H1 (cell line): Measurements from ENCODE around the gene KSR2. TPM values are rescaled to one million over a fixed set of nuclear protein-coding genes. Genes with fewer than 3 reads are reported as not detected.

ENCODE experiments used
- CTCF ChIA-PET: fragments of 300-600 bp; sonication (Branson Sonifier 250); formaldehyde crosslinking; loops from one replicate; lab custom pipeline; 2021; ENCODE audit not compliant: partially characterized antibody; lab: Charles Lee
- POLR2A ChIA-PET: fragments of 300-600 bp; sonication (Branson Sonifier 250); formaldehyde crosslinking; loops from one replicate; lab custom pipeline; 2021; ENCODE audit warnings: inconsistent platforms; ENCODE audit not compliant: partially characterized antibody; lab: Charles Lee
- DNase-seq, 2 experiments: peaks; one replicate each; pipeline versions ENCODE4 v3.0.0 to v3.0.0-alpha.2; 2010 to 2022; ENCODE audit warnings: low spot score in 2 of 2, low read depth in 1 of 2, mixed read lengths in 1 of 2
- FAIRE-seq: peaks from 2 replicates; lab custom pipeline; 2011; peaks lifted over from hg19 to GRCh38; lab: Jason Lieb, UNC
- H2AFZ ChIP-seq: 2 replicates; pipeline ENCODE4 v1.8.1; 2012; ENCODE audit warnings: low read length, inconsistent platforms
- H2AK5ac ChIP-seq: 2 replicates; pipeline ENCODE4 v1.6.1; 2013; ENCODE audit warnings: low read depth, low read length
- H2BK120ac ChIP-seq: replicated peaks from 2 replicates; pipeline ENCODE3; 2013; ENCODE audit warnings: low read depth, low read length, inconsistent platforms
- H2BK12ac ChIP-seq: 2 replicates; pipeline ENCODE4 v1.6.1; 2013; ENCODE audit warnings: low read depth, low read length
- H2BK15ac ChIP-seq: 2 replicates; pipeline ENCODE4 v1.6.1; 2013; ENCODE audit warnings: low read length
- H2BK20ac ChIP-seq: 2 replicates; pipeline ENCODE4 v1.6.1; 2013; ENCODE audit warnings: low read length
- H2BK5ac ChIP-seq: 2 replicates; pipeline ENCODE4 v1.6.1; 2013; ENCODE audit warnings: low read depth, low read length
- H3K14ac ChIP-seq: 2 replicates; pipeline ENCODE4 v1.6.1; 2013; ENCODE audit warnings: inconsistent platforms; ENCODE audit not compliant: insufficient read length
- H3K18ac ChIP-seq: 2 replicates; pipeline ENCODE4 v1.6.1; 2013; ENCODE audit warnings: low read length; ENCODE audit errors: extremely low read depth
- H3K23ac ChIP-seq: 2 replicates; pipeline ENCODE4 v1.6.1; 2013; ENCODE audit warnings: inconsistent platforms; ENCODE audit not compliant: insufficient read length
- H3K23me2 ChIP-seq: 2 replicates; pipeline ENCODE4 v1.6.1; 2013; ENCODE audit warnings: low read depth, low read length
- H3K27ac ChIP-seq: 2 replicates; pipeline ENCODE4 v1.6.1; 2011; ENCODE audit warnings: low read depth, low read length, inconsistent platforms
- H3K27me3 ChIP-seq, 4 experiments: replicated peaks in 1 of 4; 1 replicate in 1 of 4; 2 replicates in 3 of 4; pipeline versions ENCODE4 v1.6.1 to v1.8.1; 2011 to 2013; ENCODE audit warnings: low read length in 3 of 4, mild to moderate bottlenecking in 3 of 4, inconsistent platforms in 2 of 4, mixed read lengths in 2 of 4, moderate library complexity in 1 of 4; ENCODE audit not compliant: control insufficient read depth in 3 of 4, insufficient read depth in 3 of 4; ENCODE audit errors: extremely low read depth in 1 of 4
- H3K36me3 ChIP-seq, 4 experiments: 2 replicates each; pipeline versions ENCODE4 v1.6.1 to v1.8.1; 2011 to 2013; ENCODE audit warnings: mild to moderate bottlenecking in 4 of 4, low read length in 3 of 4, moderate library complexity in 2 of 4, control low read depth in 1 of 4, inconsistent platforms in 1 of 4; ENCODE audit not compliant: insufficient read depth in 4 of 4, control insufficient read depth in 2 of 4
- H3K4ac ChIP-seq: replicated peaks from 2 replicates; pipeline ENCODE3; 2013; ENCODE audit warnings: low read length, low read depth, mixed read lengths, inconsistent platforms; ENCODE audit not compliant: insufficient read length
- H3K4me1 ChIP-seq, 4 experiments: replicated peaks in 1 of 4; 1 replicate in 1 of 4; 2 replicates in 3 of 4; pipeline versions ENCODE4 v1.6.1 to v1.8.1; 2011 to 2013; ENCODE audit warnings: low read length in 3 of 4, inconsistent platforms in 2 of 4, mixed read lengths in 1 of 4; ENCODE audit not compliant: insufficient read depth in 4 of 4, control insufficient read depth in 3 of 4
- H3K4me2 ChIP-seq, 2 experiments: 2 replicates each; pipeline versions ENCODE4 v1.6.1 to v1.8.1; 2011 to 2013; ENCODE audit warnings: low read depth in 2 of 2, low read length in 2 of 2, control low read depth in 1 of 2, inconsistent platforms in 1 of 2, mild to moderate bottlenecking in 1 of 2; ENCODE audit not compliant: insufficient read depth in 1 of 2
- H3K4me3 ChIP-seq, 4 experiments: fragments of 200-600, 300-600 bp in 1 of 4; sonication (generic), shearing (Covaris generic), sonication (Bioruptor Twin) in 1 of 4; 2 replicates each; pipeline versions ENCODE4 v1.5.1 to v1.8.1; 2011 to 2016; ENCODE audit warnings: low read length in 4 of 4, low read depth in 3 of 4, control low read depth in 2 of 4, inconsistent platforms in 2 of 4, mild to moderate bottlenecking in 2 of 4, mixed read lengths in 1 of 4, moderate library complexity in 1 of 4; ENCODE audit not compliant: insufficient read depth in 2 of 4; ENCODE audit errors: extremely low read depth in 1 of 4
- H3K56ac ChIP-seq: replicated peaks from 2 replicates; pipeline ENCODE3; 2013; ENCODE audit warnings: low read depth, mild to moderate bottlenecking, mixed read lengths, low read length, inconsistent platforms; ENCODE audit not compliant: insufficient read length
- H3K79me1 ChIP-seq: 2 replicates; pipeline ENCODE4 v1.6.1; 2013; ENCODE audit warnings: low read depth, low read length, control low read depth
- H3K79me2 ChIP-seq, 2 experiments: 2 replicates each; pipeline versions ENCODE4 v1.6.1 to v1.8.1; 2012 to 2013; ENCODE audit warnings: low read length in 2 of 2, mild to moderate bottlenecking in 2 of 2, inconsistent platforms in 1 of 2; ENCODE audit not compliant: insufficient read depth in 2 of 2, control insufficient read depth in 1 of 2
- H3K9ac ChIP-seq, 4 experiments: replicated peaks in 1 of 4; 1 replicate in 1 of 4; 2 replicates in 3 of 4; pipeline versions ENCODE4 v1.6.1 to v1.8.1; 2011 to 2013; ENCODE audit warnings: low read depth in 3 of 4, low read length in 3 of 4, control low read depth in 2 of 4, mild to moderate bottlenecking in 2 of 4, moderate library complexity in 2 of 4, inconsistent platforms in 1 of 4; ENCODE audit errors: extremely low read depth in 1 of 4
- H3K9me3 ChIP-seq, 2 experiments: 2 replicates each; pipeline versions ENCODE4 v1.6.1 to v1.8.1; 2012 to 2013; ENCODE audit warnings: mild to moderate bottlenecking in 2 of 2, moderate library complexity in 2 of 2, control low read depth in 1 of 2, inconsistent platforms in 1 of 2, low read depth in 1 of 2, low read length in 1 of 2, mixed read lengths in 1 of 2; ENCODE audit not compliant: insufficient read depth in 2 of 2
- H4K20me1 ChIP-seq, 2 experiments: replicated peaks in 1 of 2; 2 replicates each; pipeline versions ENCODE3 to v1.8.1; 2011 to 2013; ENCODE audit warnings: inconsistent platforms in 2 of 2, low read length in 2 of 2, mild to moderate bottlenecking in 1 of 2; ENCODE audit not compliant: insufficient read depth in 2 of 2, control insufficient read depth in 1 of 2
- H4K5ac ChIP-seq: 2 replicates; pipeline ENCODE4 v1.6.1; 2013; ENCODE audit warnings: low read length, low read depth, mixed read lengths, inconsistent platforms; ENCODE audit not compliant: insufficient read length
- H4K8ac ChIP-seq: 2 replicates; pipeline ENCODE4 v1.8.0; 2013; ENCODE audit warnings: mild to moderate bottlenecking, moderate library complexity, low read length, inconsistent platforms; ENCODE audit not compliant: insufficient read depth; ENCODE audit errors: extremely low read depth
- H4K91ac ChIP-seq: replicated peaks from 2 replicates; pipeline ENCODE3; 2013; ENCODE audit warnings: low read length, mixed read lengths, inconsistent platforms; ENCODE audit not compliant: insufficient read length
- ATF3 ChIP-seq: IDR thresholded peaks from 2 replicates; pipeline ENCODE4 v1.6.1; 2011; ENCODE audit warnings: low read depth, mild to moderate bottlenecking, low read length; ENCODE audit not compliant: insufficient read depth
- BCL11A ChIP-seq, 2 experiments: IDR thresholded peaks; one replicate each; pipeline ENCODE4 v1.6.1; 2011; ENCODE audit warnings: low read depth in 2 of 2, low read length in 2 of 2, mild to moderate bottlenecking in 2 of 2
- BRCA1 ChIP-seq: IDR thresholded peaks from 2 replicates; pipeline ENCODE4 v1.6.1; 2012; ENCODE audit warnings: low read depth, low read length, improper control_type of control experiment
- CBX5 ChIP-seq: fragments of 300-800, 300-1000 bp; sonication (generic); IDR thresholded peaks from 2 replicates; pipeline ENCODE4 v1.7.1; 2016; ENCODE audit warnings: antibody characterized with exemption, low read length, low read depth
- CBX8 ChIP-seq: fragments of 300-800, 300-1000 bp; sonication (generic); IDR thresholded peaks from 2 replicates; pipeline ENCODE4 v1.7.1; 2016; ENCODE audit warnings: low read depth, low read length, borderline replicate concordance
- KDM5A ChIP-seq: fragments of 200-600 bp; IDR thresholded peaks from 2 replicates; pipeline ENCODE4 v1.7.1; 2012; ENCODE audit warnings: mild to moderate bottlenecking, low read length, inconsistent platforms, mixed read lengths
- SUZ12 ChIP-seq: fragments of 200-600 bp; sonication (generic); IDR thresholded peaks from 2 replicates; pipeline ENCODE4 v1.6.1; 2012; ENCODE audit warnings: mild to moderate bottlenecking, inconsistent platforms, low read length, moderate library complexity, mixed read lengths
- WGBS, 2 experiments: shearing (Covaris generic) in 1 of 2; methylation state at CpG; one replicate each; pipeline versions ENCODE4 v1.1.6 to v1.1.7; 2013 to 2015; ENCODE audit warnings: low lambda C conversion rate in 2 of 2, mixed read lengths in 2 of 2, inconsistent platforms in 1 of 2, low coverage in 1 of 2, missing lambda C conversion rate in 1 of 2; ENCODE audit not compliant: insufficient replicate concordance in 2 of 2, insufficient coverage in 1 of 2, insufficient read length in 1 of 2; ENCODE audit errors: extremely low coverage in 1 of 2, missing lambda C conversion rate in 1 of 2; 5-methylcytosine and 5-hydroxymethylcytosine counted together
- polyA plus RNA-seq, 7 experiments: library from polyadenylated mRNA; depleted of rRNA in 3 of 7; stranded (reverse) in 5 of 7; unstranded in 2 of 7; fragments of >200 nt in 5 of 7; fragments of 200-250 nt in 2 of 7; gene quantifications; 1 replicate in 5 of 7; 2 replicates in 1 of 7; 4 replicates in 1 of 7; pipeline versions ENCODE4 v1.2.1 to v1.2.3, GENCODE V29; 2011 to 2013; ENCODE audit warnings: missing spikeins in 2 of 7, mixed read lengths in 2 of 7
- total RNA-seq: library from RNA; stranded (reverse); fragmentation: NEBNext Ultra II Directional; extraction: Animal tissue kit (Norgen Biotek cat#: 25700); gene quantifications from 2 replicates; pipeline ENCODE4 v1.2.1, GENCODE V29; 2021

KSR2 gene
- total and polyA plus RNA-seq, 2 of the 8 experiments (the other 6 are each of a cell fraction or from before 2014, with no cell fraction given): 0.74 to 2.2 TPM

- no peak overlapping the region for H3K14ac ChIP-seq
- FAIRE-seq (no peak), DNase-seq (no peak)
- no peak overlapping the region for H2BK20ac ChIP-seq
- H3K36me3 ChIP-seq: no peaks in the 10 kb centered on the region
- H3K27me3 ChIP-seq: no peaks in the 10 kb centered on the region
- H3K56ac ChIP-seq: no peak overlapping the region
- no peak overlapping the region for H4K5ac ChIP-seq
- peaks cover 2% of the 10 kb centered on the region; the same call in 1 of the 2 replicates for H3K23me2 ChIP-seq
- no peak overlapping the region for H3K27ac ChIP-seq
- no peak overlapping the region for H4K91ac ChIP-seq
- no peak overlapping the region for H3K18ac ChIP-seq
- no peak overlapping the region for H3K4me2 ChIP-seq
- ChIA-PET POLR2A (interaction anchor here (0.9 kb wide), 1 partner anchor 25 kb away, joined by 3 read pairs; no protein-coding TSS in a partner anchor), CTCF (interaction anchor here (1.6 kb wide), 1 partner anchor 11 kb away, joined by 5 read pairs; no protein-coding TSS in a partner anchor)
- no peak overlapping the region for H2AK5ac ChIP-seq
- no peak overlapping the region for H2BK120ac ChIP-seq
- H3K9ac ChIP-seq: no peak overlapping the region
- no peak for TF ChIP-seq KDM5A
- no peak for TF ChIP-seq SUZ12
- no peak for TF ChIP-seq BCL11A (IDR thresholded peaks at IDR 0.05; ENCODE audit: low read depth in 2 of 2, low read length in 2 of 2)
- TF ChIP-seq CBX5: no peak
- TF ChIP-seq ATF3: no peak
- no peak for TF ChIP-seq BRCA1
- TF ChIP-seq CBX8: no peak
- H4K8ac ChIP-seq: no peak overlapping the region
- H3K79me2 ChIP-seq: no peaks in the 10 kb centered on the region
- 98% methylated on average over 7 of the region's 10 CpGs; no CpG with 5 or more reads in 1 of the 2 experiments for WGBS, 2 experiments
- H3K4me3 ChIP-seq: no peak overlapping the region
- H3K4me1 ChIP-seq: no peaks in the 10 kb centered on the region
- H2BK12ac ChIP-seq: no peak overlapping the region
- H3K4ac ChIP-seq: no peak overlapping the region
- no peak overlapping the region for H2AFZ ChIP-seq
- H2BK5ac ChIP-seq: no peak overlapping the region
- no peaks in the 10 kb centered on the region for H3K79me1 ChIP-seq
- H3K23ac ChIP-seq: no peak overlapping the region
- H4K20me1 ChIP-seq: no peaks in the 10 kb centered on the region
- H2BK15ac ChIP-seq: no peak overlapping the region
- no peaks in the 10 kb centered on the region for H3K9me3 ChIP-seq
Observed at GRCh38 chr12:117530796-117531195, 438.0 kb downstream of the KSR2 start.
